Endothelial cell of umbilical vein (primary cell): ENCODE data around the gene PPP3CA. TPM values are rescaled to one million over a fixed set of nuclear protein-coding genes. Genes with fewer than 3 reads are reported as not detected.

Experiments used
- BruUV-seq: library from RNA; stranded (reverse); fragments of 400-500 nt; replicated peaks from 2 replicates; lab custom pipeline; 2021; lab: Mats Ljungman, UMichigan
- CTCF ChIA-PET: fragments of 300-600, 350-600 bp; sonication (Branson Sonifier 250); formaldehyde crosslinking; loops from one replicate; lab custom pipeline; 2021; ENCODE audit warnings: antibody characterized with exemption, inconsistent platforms; lab: Charles Lee
- POLR2A ChIA-PET: fragments of 300-600, 350-600 bp; sonication (Branson Sonifier 250); formaldehyde crosslinking; loops from one replicate; lab custom pipeline; 2021; ENCODE audit warnings: antibody characterized with exemption, inconsistent platforms; lab: Charles Lee
- DNase-seq: peaks from one replicate; pipeline ENCODE4 v3.0.0-alpha.2; 2011; ENCODE audit warnings: low read depth, low spot score
- FAIRE-seq: peaks from 2 replicates; lab custom pipeline; 2011; peaks lifted over from hg19 to GRCh38; lab: Jason Lieb, UNC
- H2AFZ ChIP-seq: 2 replicates; pipeline ENCODE4 v1.6.0; 2012; ENCODE audit warnings: low read depth, low read length, control low read depth, inconsistent platforms
- H3K27ac ChIP-seq: 2 replicates; pipeline ENCODE4 v1.5.1; 2011; ENCODE audit warnings: low read depth, mild to moderate bottlenecking, control low read depth, low read length, moderate library complexity; ENCODE audit not compliant: insufficient read depth
- H3K27me3 ChIP-seq, 2 experiments: 2 replicates each; pipeline versions ENCODE4 v1.6.0 to v1.6.1; 2011; ENCODE audit warnings: low read length in 2 of 2, mixed read lengths in 1 of 2; ENCODE audit not compliant: control insufficient read depth in 2 of 2, insufficient read depth in 2 of 2
- H3K36me3 ChIP-seq, 2 experiments: 2 replicates in 1 of 2; 3 replicates in 1 of 2; pipeline ENCODE4 v1.5.1; 2011; ENCODE audit warnings: low read length in 2 of 2, mild to moderate bottlenecking in 1 of 2, moderate library complexity in 1 of 2; ENCODE audit not compliant: control insufficient read depth in 2 of 2, insufficient read depth in 2 of 2; ENCODE audit errors: extremely low read depth in 1 of 2
- H3K4me1 ChIP-seq: 3 replicates; pipeline ENCODE4 v1.5.1; 2011; ENCODE audit warnings: mild to moderate bottlenecking, low read length; ENCODE audit not compliant: control insufficient read depth, insufficient read depth; ENCODE audit errors: extremely low read depth
- H3K4me2 ChIP-seq: 2 replicates; pipeline ENCODE4 v1.6.1; 2011; ENCODE audit warnings: low read length, control low read depth, mixed read lengths; ENCODE audit not compliant: insufficient read depth
- H3K4me3 ChIP-seq, 3 experiments: fragments of 200-600 bp in 1 of 3; sonication (generic), shearing (Covaris generic) in 1 of 3; replicated peaks in 1 of 3; 2 replicates each; pipeline ENCODE4 v1.5.1; 2011 to 2016; ENCODE audit warnings: control low read depth in 3 of 3, low read length in 3 of 3, mild to moderate bottlenecking in 2 of 3, inconsistent platforms in 1 of 3, low read depth in 1 of 3, moderate library complexity in 1 of 3; ENCODE audit not compliant: insufficient read depth in 1 of 3
- H3K79me2 ChIP-seq: 2 replicates; pipeline ENCODE4 v1.6.0; 2012; ENCODE audit warnings: low read length, inconsistent platforms; ENCODE audit not compliant: control insufficient read depth, insufficient read depth
- H3K9ac ChIP-seq: replicated peaks from 2 replicates; pipeline ENCODE3; 2011; ENCODE audit warnings: low read length, control low read depth; ENCODE audit not compliant: insufficient read depth; ENCODE audit errors: extremely low read depth
- H3K9me1 ChIP-seq: replicated peaks from 3 replicates; pipeline ENCODE4 v1.6.0; 2011; ENCODE audit warnings: mild to moderate bottlenecking, low read length; ENCODE audit not compliant: control insufficient read depth, insufficient read depth; ENCODE audit errors: extremely low read depth
- H3K9me3 ChIP-seq: replicated peaks from 2 replicates; pipeline ENCODE4 v1.5.1; 2012; ENCODE audit warnings: low read length, inconsistent platforms; ENCODE audit not compliant: control insufficient read depth, insufficient read depth
- H4K20me1 ChIP-seq: replicated peaks from 2 replicates; pipeline ENCODE3; 2011; ENCODE audit warnings: mild to moderate bottlenecking, low read length; ENCODE audit not compliant: control insufficient read depth, insufficient read depth; ENCODE audit errors: extremely low read depth
- EZH2 ChIP-seq: IDR thresholded peaks from 2 replicates; pipeline ENCODE4 v1.6.1; 2012; ENCODE audit warnings: borderline replicate concordance, low read depth, mild to moderate bottlenecking, moderate library complexity, low read length, inconsistent platforms; ENCODE audit not compliant: severe bottlenecking
- FOS ChIP-seq: IDR thresholded peaks from 2 replicates; pipeline ENCODE4 v1.6.1; 2011; ENCODE audit warnings: mild to moderate bottlenecking, low read length, moderate library complexity, borderline replicate concordance; ENCODE audit not compliant: insufficient read depth
- MAX ChIP-seq: IDR thresholded peaks from 2 replicates; pipeline ENCODE4 v1.6.1; 2011; ENCODE audit not compliant: insufficient read depth, insufficient read length
- MYC ChIP-seq: IDR thresholded peaks from one replicate; pipeline ENCODE4 v1.6.1; 2011; ENCODE audit warnings: mild to moderate bottlenecking, low read depth, low read length
- POLR2A ChIP-seq: IDR thresholded peaks from 2 replicates; pipeline ENCODE4 v1.6.1; 2012; ENCODE audit warnings: low read depth, mild to moderate bottlenecking, control low read depth, low read length
- POLR2AphosphoS5 ChIP-seq: IDR thresholded peaks from 2 replicates; pipeline ENCODE4 v1.6.1; 2012; ENCODE audit warnings: low read depth, mild to moderate bottlenecking, control low read depth, low read length, moderate library complexity; ENCODE audit not compliant: insufficient read depth
- dilution Hi-C: fragments of 300-500 bp; cut with MboI; formaldehyde crosslinking; loops from one replicate; pipeline ENCODE4 v1.15.0; 2019; ENCODE audit warnings: low sequenced_read_pairs; ENCODE audit not compliant: extremely low pct_ligation_motif_present
- intact Hi-C: fragments of 100-400 bp; cut with micrococcal nuclease; formaldehyde crosslinking; loops from one replicate; pipeline ENCODE4 v1.10.0; 2022
- polyA plus RNA-seq, 4 experiments: library from polyadenylated mRNA; depleted of rRNA in 3 of 4; stranded (reverse) in 3 of 4; unstranded in 1 of 4; fragments of >200 nt; gene quantifications; 2 replicates each; pipeline versions ENCODE4 v1.2.1 to v1.2.3, GENCODE V29; 2011 to 2012; ENCODE audit warnings: missing spikeins in 1 of 4
- total RNA-seq: library from RNA; stranded (reverse); gene quantifications from 2 replicates; pipeline ENCODE4 v1.2.3, GENCODE V29; 2021
- TF ChIP-seq, protein P1 (sequence below), 2 donors: IDR thresholded peaks; 1 replicate in 1 of 2; 2 replicates in 1 of 2; pipeline ENCODE4 v1.5.1; 2011; ENCODE audit warnings: low read length in 2 of 2, mild to moderate bottlenecking in 2 of 2, moderate library complexity in 2 of 2, control low read depth in 1 of 2, inconsistent platforms in 1 of 2, low read depth in 1 of 2; ENCODE audit not compliant: insufficient read depth in 1 of 2; ENCODE audit errors: extremely low read depth in 1 of 2

Gene PPP3CA
- total and polyA plus RNA-seq, 2 donors (not counting 3 experiments of a cell fraction or from before 2014, with no cell fraction given), result 7.0 to 43.3 TPM

- Histone ChIP-seq H3K9ac (no peak overlapping the region), H3K9me3 (no peaks in the 10 kb centered on the region), H3K4me2 (no peak overlapping the region), H2AFZ (no peak overlapping the region), H3K79me2 (peaks cover 6% of the 10 kb centered on the region), H3K4me3 (no peak overlapping the region), H3K27ac (no peak overlapping the region), H3K36me3 (no peaks in the 10 kb centered on the region), H3K9me1 (no peaks in the 10 kb centered on the region), H4K20me1 (peaks cover 4% of the 10 kb centered on the region), H3K4me1 (peaks cover 8% of the 10 kb centered on the region), H3K27me3 (no peaks in the 10 kb centered on the region)
- ChIA-PET CTCF (interaction anchor here (1.0 to 1.2 kb wide), 3 partner anchors 11 to 20 kb away, joined by 3 to 4 read pairs (median 4); no protein-coding TSS in a partner anchor), POLR2A (no interaction called here)
- DNase-seq, result no peak
- no peak for FAIRE-seq
- no TSS peak for BruUV-seq
- dilution Hi-C loops, result no loop called here
- intact Hi-C loops, result no loop called here
- no peak for TF ChIP-seq MAX
- TF ChIP-seq, protein P1, sequence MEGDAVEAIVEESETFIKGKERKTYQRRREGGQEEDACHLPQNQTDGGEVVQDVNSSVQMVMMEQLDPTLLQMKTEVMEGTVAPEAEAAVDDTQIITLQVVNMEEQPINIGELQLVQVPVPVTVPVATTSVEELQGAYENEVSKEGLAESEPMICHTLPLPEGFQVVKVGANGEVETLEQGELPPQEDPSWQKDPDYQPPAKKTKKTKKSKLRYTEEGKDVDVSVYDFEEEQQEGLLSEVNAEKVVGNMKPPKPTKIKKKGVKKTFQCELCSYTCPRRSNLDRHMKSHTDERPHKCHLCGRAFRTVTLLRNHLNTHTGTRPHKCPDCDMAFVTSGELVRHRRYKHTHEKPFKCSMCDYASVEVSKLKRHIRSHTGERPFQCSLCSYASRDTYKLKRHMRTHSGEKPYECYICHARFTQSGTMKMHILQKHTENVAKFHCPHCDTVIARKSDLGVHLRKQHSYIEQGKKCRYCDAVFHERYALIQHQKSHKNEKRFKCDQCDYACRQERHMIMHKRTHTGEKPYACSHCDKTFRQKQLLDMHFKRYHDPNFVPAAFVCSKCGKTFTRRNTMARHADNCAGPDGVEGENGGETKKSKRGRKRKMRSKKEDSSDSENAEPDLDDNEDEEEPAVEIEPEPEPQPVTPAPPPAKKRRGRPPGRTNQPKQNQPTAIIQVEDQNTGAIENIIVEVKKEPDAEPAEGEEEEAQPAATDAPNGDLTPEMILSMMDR (IDR thresholded peaks at IDR 0.05; ENCODE audit: extremely low read depth in 1 of 2, insufficient read depth in 1 of 2, low read depth in 1 of 2, low read length in 2 of 2), result no peak
- no peak for TF ChIP-seq MYC
- TF ChIP-seq POLR2A, result no peak
- no peak for TF ChIP-seq EZH2
- no peak for TF ChIP-seq FOS
- TF ChIP-seq POLR2AphosphoS5, result no peak
Measured at GRCh38 chr4:101242441-101242840, 104.9 kb downstream of the PPP3CA start.
